ENCODE results near the gene AQP7.
"Not testable (repeated sequence)": the region's sequence is repeated elsewhere in the genome, so short reads cannot be mapped to it uniquely, and the experiment has no call there.

AQP7 gene

DNA sequence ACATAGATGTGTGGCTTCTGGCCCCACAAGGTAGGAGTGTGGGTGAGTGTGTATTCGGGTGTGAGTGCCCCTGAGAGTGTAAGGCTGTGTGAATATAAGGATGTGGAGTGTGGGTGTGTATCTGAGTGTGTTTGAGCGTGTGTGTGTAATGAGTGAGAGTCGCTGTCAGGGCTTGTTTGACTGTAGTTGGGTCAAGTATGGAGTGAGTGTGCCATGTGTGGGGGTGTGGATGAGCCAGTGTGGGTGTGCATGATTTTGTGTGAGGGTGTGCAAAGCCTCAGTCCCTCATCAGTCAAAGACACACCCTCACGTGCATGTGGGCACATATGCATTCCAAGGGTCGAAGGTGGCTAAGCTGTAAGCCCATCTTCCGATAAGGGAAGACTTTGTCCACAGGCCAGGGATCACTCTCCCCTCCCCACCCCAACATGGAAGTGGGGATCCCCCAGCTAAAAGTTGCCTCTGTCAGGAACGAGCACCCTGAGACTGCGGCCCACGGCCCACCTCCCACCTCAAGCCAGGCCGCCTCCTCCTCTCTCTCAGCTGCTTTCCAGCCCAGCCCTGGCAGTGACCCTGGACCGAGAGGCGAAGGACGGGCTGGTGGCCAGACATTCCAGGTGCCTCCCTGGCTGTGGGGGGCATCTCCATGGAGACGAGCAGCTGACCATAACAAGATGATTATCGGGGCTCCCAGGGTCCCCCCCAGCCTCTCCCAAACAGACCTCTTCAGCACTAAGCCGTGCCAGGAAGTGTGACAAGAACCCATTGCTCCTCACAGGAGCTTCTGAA is 32.1 kb upstream of the AQP7 start:
- no peak overlapping the region for H3K4me3 ChIP-seq (ENCODE audit: low read depth, low read length)

DNA sequence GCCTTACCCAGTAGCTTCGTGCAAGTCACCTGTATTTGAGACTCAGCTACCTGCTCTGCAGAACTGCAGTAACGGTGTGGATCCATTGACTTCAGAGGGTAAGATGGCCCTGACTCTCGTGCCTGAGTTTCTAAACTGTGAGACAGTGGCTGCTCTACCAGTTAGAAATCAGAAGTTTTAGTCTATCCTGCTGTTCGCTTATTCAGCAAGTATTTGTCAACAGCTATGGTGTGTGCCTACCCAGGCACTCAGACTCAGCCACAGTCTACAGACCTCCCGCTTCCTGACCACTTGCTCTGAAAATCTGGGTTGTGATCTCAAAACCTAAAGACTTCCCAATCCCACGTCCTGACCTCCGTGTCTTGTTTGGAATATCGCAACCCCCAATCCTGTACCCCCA is 31.5 kb upstream of the AQP7 start:
- H3K4me3 ChIP-seq (ENCODE audit: low read depth, low read length): no peak overlapping the region

DNA sequence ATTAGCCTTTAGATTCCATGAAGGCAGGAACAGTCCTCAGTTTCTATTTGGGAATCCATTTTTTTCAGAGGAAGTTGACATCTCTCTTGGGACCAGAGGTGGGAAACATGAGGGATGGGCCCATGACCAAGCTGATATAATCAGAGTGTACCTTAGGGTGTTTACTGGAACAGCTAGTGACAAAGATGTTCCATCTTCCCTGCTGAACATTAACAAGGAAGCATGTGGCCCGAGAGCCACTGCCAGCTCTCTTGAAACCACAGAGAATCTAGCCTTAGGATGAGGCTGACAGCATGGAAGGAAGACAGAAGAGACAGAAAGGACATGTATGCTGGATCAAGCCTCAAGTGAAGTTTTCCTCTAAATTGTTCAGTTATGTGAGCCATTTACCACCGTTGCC is 29.1 kb upstream of the AQP7 start:
- H3K4me3 ChIP-seq (ENCODE audit: low read depth, low read length): no peak overlapping the region

GRCh38 chr9:33430942-33431341 is 28.6 kb upstream of the AQP7 start:
- H3K4me3 ChIP-seq (ENCODE audit: low read depth, low read length): no peak overlapping the region

- no peak overlapping the region for H3K4me3 ChIP-seq (ENCODE audit: low read depth, low read length)
Measured at GRCh38 chr9:33429256-33429985, 27.1 kb upstream of the AQP7 start.

DNA sequence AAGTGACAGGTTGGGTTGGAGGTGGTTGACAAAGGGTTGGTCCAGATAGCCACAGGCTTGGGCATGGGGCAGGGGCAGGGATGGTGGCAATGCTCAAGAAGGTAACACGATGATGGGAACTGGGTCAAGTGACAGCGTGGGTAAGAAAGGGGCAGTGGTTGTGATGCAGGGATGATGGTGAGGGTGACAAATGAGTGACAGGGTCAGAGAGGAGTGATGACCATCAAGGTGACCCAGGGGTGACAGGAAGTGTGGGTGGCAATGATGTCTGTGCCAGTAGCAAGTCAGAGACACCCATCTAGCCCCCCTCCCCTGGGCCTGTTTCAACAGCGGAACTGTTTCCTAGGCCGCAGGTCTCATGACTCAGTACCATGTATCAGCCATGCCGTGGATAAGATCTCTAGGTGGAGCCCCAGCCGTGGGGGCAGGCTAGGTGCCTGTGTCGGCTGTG is 24.5 kb upstream of the AQP7 start:
- H3K4me3 ChIP-seq (ENCODE audit: low read depth, low read length): no peak overlapping the region

DNA sequence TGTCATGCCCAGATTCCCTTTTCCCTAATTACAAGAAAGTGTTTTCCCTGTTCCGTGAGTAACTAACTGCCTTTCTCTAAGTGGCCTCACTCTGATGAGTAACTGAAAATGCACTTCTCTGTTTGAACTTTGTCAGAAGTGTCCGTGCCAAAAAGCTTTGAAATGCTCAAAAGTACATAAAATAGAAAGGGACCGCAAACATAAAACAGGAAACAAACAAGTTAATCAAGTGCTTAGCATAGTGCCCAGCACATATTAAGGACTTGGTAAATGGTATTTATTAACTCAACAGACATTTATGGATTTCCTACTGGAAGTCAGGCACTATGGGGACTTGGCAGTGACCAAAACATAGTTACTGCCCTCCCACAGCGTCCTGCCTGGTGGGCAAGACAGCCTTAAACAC is 22.8 kb upstream of the AQP7 start:
- no peak overlapping the region for H3K4me3 ChIP-seq (ENCODE audit: low read depth, low read length)

DNA sequence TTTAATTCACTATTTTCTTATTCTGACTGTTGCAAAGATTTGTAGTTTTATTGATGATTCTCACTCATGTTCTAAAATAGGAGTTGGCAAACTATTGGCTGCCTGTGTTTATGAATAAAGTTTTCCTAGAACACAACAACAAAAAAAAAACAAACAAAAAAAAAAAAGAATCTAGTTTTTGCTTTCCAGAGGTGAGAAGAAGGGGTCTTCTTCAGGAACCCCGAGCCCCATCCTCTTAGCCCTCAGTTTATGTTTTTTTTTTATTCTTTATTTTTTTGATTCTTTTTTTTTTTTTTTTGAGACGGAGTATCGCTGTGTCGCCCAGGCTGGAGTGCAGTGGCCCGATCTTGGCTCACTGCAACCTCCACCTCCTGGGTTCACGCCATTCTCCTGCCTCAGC is 22.1 kb upstream of the AQP7 start:
- not testable (repeated sequence) for H3K4me3 ChIP-seq (ENCODE audit: low read depth, low read length)

GRCh38 chr9:33424043-33424442 is 21.7 kb upstream of the AQP7 start:
- H3K4me3 ChIP-seq (ENCODE audit: low read depth, low read length): not testable (repeated sequence)

DNA sequence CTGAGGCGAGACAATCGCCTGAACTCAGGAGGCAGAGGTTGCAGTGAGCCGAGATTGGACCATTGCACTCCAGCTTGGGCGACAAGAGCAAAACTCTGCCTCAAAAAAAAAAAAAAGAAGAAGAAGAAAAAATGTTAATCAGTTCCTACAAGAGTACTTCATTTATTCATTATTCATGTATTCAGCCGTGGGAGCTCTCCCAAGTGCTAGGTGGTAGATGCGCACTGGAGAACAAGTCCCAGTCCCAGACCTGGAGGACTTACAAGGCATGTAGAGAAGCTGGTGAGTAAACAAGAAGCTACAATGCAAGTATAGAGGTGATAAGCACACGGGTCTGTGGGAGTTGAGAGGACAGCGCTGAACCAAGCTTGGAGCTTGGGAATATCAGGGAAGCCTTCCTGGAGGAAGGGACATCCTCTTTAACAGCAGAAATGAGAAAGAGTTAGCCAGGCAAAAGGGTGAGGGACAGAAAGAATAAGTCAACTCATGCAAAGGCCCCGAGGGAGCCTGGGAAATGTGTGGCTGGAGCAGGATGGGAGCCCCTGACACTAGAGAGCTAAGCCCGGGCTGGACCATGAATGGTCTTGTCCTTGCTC is 17.4 kb upstream of the AQP7 start:
- no peak overlapping the region for H3K4me3 ChIP-seq (ENCODE audit: low read depth, low read length)

GRCh38 chr9:33418090-33418489 is 15.7 kb upstream of the AQP7 start:
- H3K4me3 ChIP-seq (ENCODE audit: low read depth, low read length): no peak overlapping the region

GRCh38 chr9:33416996-33417395 is 14.6 kb upstream of the AQP7 start:
- no peak overlapping the region for H3K4me3 ChIP-seq (ENCODE audit: low read depth, low read length)

DNA sequence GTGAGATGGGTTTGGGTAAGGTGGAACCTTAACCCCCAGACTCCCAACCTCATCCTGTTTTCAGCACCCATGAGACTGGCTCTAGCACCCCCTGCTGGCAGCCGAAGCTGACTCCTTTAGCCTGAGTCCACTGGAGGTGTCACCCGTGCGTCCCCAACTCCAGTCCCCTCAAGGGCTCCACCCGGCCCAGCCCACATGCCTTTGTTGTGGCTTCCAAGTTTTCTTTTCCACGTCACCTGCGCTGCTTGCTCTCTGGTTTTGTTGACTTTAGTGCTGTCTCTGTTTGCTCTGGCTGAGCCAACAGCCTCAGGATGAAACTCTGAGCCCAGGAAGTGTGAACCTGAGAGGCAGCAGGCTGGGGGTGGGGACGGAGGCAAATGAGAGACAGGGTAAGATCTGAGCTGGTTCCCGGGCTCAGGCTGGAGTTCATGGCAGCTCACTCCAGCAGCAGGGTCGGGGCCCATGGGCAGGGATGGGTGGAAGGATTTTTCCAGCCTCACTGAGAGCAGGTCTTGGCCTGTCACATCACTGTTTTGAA is 13.2 kb upstream of the AQP7 start:
- no peak overlapping the region for H3K4me3 ChIP-seq (ENCODE audit: low read depth, low read length)

DNA sequence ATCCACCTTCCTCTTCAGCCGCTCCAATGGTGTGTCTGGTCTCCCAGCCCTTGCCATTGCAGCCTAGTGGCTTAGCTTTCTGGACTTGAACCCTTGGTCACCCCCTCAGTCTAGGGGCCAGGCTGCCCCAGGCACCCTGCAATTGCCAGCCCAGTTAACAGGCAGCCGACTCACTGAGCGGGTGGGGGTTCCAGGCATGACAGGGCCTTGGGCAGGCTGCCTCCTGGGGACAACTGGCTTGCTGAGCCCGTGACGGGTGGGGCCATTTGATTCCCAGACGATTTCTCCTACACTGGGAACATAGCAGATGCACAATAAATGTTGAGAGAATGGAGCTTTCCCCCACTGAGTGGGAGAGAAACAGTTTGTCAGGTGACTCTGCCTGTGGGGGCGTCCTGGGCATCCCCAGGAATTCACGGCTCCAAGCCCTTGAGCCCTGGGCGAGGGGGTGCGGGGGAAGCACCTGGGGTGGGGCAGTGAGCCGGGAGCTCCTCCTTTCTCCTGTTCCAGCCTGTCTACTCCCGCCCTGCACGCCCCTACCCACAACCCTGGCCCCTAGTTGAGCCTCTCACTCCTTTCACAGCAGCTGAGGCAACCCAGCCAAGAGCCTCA is 12.6 kb upstream of the AQP7 start:
- H3K4me3 ChIP-seq (ENCODE audit: low read depth, low read length): no peak overlapping the region

GRCh38 chr9:33414268-33414667 is 11.9 kb upstream of the AQP7 start:
- H3K4me3 ChIP-seq (ENCODE audit: low read depth, low read length): no peak overlapping the region

DNA sequence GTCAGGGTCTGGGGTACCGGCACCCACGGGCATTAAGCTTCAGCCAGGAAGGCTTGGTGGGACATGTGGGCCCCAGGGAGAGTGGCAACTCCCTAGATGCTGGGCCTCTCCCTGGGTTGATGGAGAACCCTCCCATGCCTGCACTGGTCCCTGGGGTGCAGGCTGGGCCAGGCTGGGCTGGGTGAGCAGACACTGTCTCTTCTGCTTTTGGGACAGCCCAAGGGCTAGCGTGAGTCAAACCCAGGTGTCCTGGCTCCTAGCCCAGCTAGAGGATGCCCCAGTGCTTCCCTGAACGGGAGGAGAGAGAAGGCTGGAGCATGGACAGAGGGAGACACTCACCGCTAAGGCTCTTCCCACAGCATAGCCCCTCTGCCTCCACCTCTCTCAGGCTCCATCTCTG is 5.7 kb upstream of the AQP7 start:
- no peak overlapping the region for H3K4me3 ChIP-seq (ENCODE audit: low read depth, low read length)

- H3K4me3 ChIP-seq (ENCODE audit: low read depth, low read length): no peak overlapping the region
Measured at GRCh38 chr9:33407061-33407460, 4.7 kb upstream of the AQP7 start.

- no peak overlapping the region for H3K4me3 ChIP-seq (ENCODE audit: low read depth, low read length)
Measured at GRCh38 chr9:33404788-33405362, 2.5 kb upstream of the AQP7 start.

DNA sequence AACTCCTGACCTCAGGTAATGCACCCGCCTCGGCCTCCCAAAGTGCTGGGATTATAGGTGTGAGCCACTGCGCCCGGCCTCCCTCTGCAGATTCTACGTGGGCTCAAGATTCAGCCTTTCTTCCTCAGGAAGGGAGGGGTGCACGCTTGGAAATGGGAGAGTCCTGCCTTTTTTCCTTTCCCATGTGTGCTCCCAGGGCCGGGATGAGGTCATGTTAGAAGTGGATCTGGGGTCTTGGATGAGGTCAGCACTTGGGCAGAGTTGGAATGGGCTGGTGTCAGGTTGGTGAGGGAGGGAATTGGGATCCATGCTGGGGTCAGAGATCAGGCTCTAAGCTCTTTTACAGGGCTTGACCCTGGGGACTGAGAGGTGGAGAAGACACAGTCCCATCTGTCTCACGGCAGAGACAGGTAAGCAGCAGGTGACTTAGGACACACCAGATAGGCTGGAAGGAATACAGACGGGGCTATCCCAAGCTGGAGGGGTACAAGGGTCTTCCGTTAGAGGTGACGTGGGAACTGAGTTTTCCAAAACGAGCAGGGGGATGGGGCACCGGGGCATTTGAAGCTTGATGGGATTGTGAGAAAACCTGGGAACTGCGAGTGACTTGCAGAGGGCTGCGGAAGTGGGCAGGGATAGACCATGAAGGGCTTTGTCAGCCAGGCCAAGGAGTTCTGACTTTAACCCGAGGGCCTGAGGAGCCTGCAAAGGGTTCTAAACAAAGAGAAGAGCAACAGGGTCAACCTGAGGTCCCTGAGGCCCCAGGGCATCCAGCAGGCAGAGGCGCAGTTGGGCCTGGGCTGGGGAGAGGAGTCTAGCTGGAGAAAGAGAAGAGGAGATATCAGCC is 1.8 kb upstream of the AQP7 start:
- H3K4me3 ChIP-seq (ENCODE audit: low read depth, low read length): no peak overlapping the region

GRCh38 chr9:33401809-33402208 is 559 bp downstream of the AQP7 start:
- not testable (repeated sequence) for H3K4me3 ChIP-seq (ENCODE audit: low read depth, low read length)
